Caco-2 (cell line): ENCODE data around the gene SEBOX. TPM values are rescaled to one million over a fixed set of nuclear protein-coding genes. Genes with fewer than 3 reads are reported as not detected.

Source experiments
- BruUV-seq: library from RNA; stranded (reverse); fragments of 400-500 nt; replicated peaks from 2 replicates; lab custom pipeline; 2021; lab: Mats Ljungman, UMichigan
- CTCF ChIA-PET: fragments of 300-600 bp; sonication (Branson Sonifier 250); formaldehyde crosslinking; loops from one replicate; lab custom pipeline; 2022; ENCODE audit warnings: antibody characterized with exemption; lab: Charles Lee
- POLR2A ChIA-PET: fragments of 300-600 bp; sonication (Branson Sonifier 250); formaldehyde crosslinking; loops from one replicate; lab custom pipeline; 2022; ENCODE audit warnings: antibody characterized with exemption; lab: Charles Lee
- DNase-seq, 2 experiments: peaks; one replicate each; pipeline versions ENCODE4 v3.0.0 to v3.0.0-alpha.2; 2020 to 2022
- H3K27me3 ChIP-seq: replicated peaks from 2 replicates; pipeline ENCODE4 v1.6.0; 2011; ENCODE audit warnings: low read length; ENCODE audit not compliant: control insufficient read depth, insufficient read depth
- H3K36me3 ChIP-seq: 2 replicates; pipeline ENCODE4 v1.5.1; 2011; ENCODE audit warnings: low read length; ENCODE audit not compliant: control insufficient read depth, insufficient read depth
- H3K4me1 ChIP-seq: fragments of 250-450 bp; sonication (Bioruptor Pico); 2 replicates; pipeline ENCODE4 v1.5.1; 2020; ENCODE audit warnings: mild to moderate bottlenecking
- H3K4me3 ChIP-seq: 2 replicates; pipeline ENCODE4 v1.5.1; 2011; ENCODE audit warnings: low read depth, mild to moderate bottlenecking, control low read depth, low read length
- H3K9me3 ChIP-seq: fragments of 250-450 bp; sonication (Bioruptor Pico); 2 replicates; pipeline ENCODE4 v1.5.1; 2020; ENCODE audit warnings: mild to moderate bottlenecking, moderate library complexity
- H3K27ac Mint-ChIP-seq: one replicate; pipeline ENCODE4 v1.8.0; 2022; ENCODE audit warnings: mixed read lengths; ENCODE audit not compliant: unreplicated experiment
- H3K27me3 Mint-ChIP-seq: one replicate; pipeline ENCODE4 v1.8.0; 2022; ENCODE audit warnings: mixed read lengths; ENCODE audit not compliant: insufficient read depth, unreplicated experiment
- H3K36me3 Mint-ChIP-seq: one replicate; pipeline ENCODE4 v1.8.0; 2022; ENCODE audit warnings: mild to moderate bottlenecking, mixed read lengths; ENCODE audit not compliant: insufficient read depth, unreplicated experiment
- H3K4me1 Mint-ChIP-seq: one replicate; pipeline ENCODE4 v1.8.0; 2022; ENCODE audit warnings: low read depth, mixed read lengths; ENCODE audit not compliant: unreplicated experiment
- H3K4me3 Mint-ChIP-seq: one replicate; pipeline ENCODE4 v1.8.0; 2022; ENCODE audit warnings: mild to moderate bottlenecking, moderate library complexity, mixed read lengths; ENCODE audit not compliant: unreplicated experiment
- H3K9me3 Mint-ChIP-seq: one replicate; pipeline ENCODE4 v1.8.0; 2022; ENCODE audit warnings: mixed read lengths; ENCODE audit not compliant: unreplicated experiment
- CTCF ChIP-seq, 2 experiments: fragments of 200-600 bp in 1 of 2; IDR thresholded peaks; 1 replicate in 1 of 2; 2 replicates in 1 of 2; pipeline versions ENCODE4 v1.5.1 to v1.8.0; 2011 to 2022; ENCODE audit warnings: antibody characterized with exemption in 1 of 2, control low read depth in 1 of 2, inconsistent platforms in 1 of 2, low read depth in 1 of 2, low read length in 1 of 2, mild to moderate bottlenecking in 1 of 2, moderate library complexity in 1 of 2; ENCODE audit not compliant: insufficient read depth in 1 of 2, severe bottlenecking in 1 of 2, unreplicated experiment in 1 of 2
- intact Hi-C: fragments of 100-400 bp; cut with micrococcal nuclease; formaldehyde crosslinking; loops from one replicate; pipeline ENCODE4 v1.10.0; 2022; ENCODE audit not compliant: unreplicated experiment
- total RNA-seq: library from RNA; stranded (reverse); gene quantifications from 2 replicates; pipeline ENCODE4 v1.2.3, GENCODE V29; 2022

The SEBOX gene
- total RNA-seq, 1 experiment from 2014 or later = not detected

GRCh38 chr17:28397687-28398279, 32.8 kb upstream of the SEBOX start:
- peaks cover 42% of the 10 kb centered on the region for H3K4me1 Mint-ChIP-seq
- POLR2A ChIA-PET = interaction anchor here (0.6 to 2.3 kb wide), 5 partner anchors 10 to 59 kb away, joined by 3 to 9 read pairs (median 4); partner anchors contain the start of genes SARM1 and VTN
- CTCF ChIA-PET = interaction anchor here (1.2 to 2.3 kb wide), 5 partner anchors 18 to 40 kb away, joined by 3 to 10 read pairs (median 6); partner anchors contain the start of genes POLDIP2 and VTN
- peak overlapping the region; percentile 30 for H3K27ac Mint-ChIP-seq
- no TSS peak for BruUV-seq
- no peak for DNase-seq
- peaks cover 21% of the 10 kb centered on the region for H3K36me3 ChIP-seq
- H3K4me1 ChIP-seq = peaks cover 66% of the 10 kb centered on the region
- H3K36me3 Mint-ChIP-seq = peaks cover 89% of the 10 kb centered on the region
- no peaks in the 10 kb centered on the region for H3K9me3 Mint-ChIP-seq
- H3K4me3 ChIP-seq = no peak overlapping the region
- no peak for TF ChIP-seq CTCF (IDR thresholded peaks at IDR 0.05; ENCODE audit: insufficient read depth in 1 of 2, low read depth in 1 of 2, low read length in 1 of 2, severe bottlenecking in 1 of 2, unreplicated experiment in 1 of 2)
- H3K27me3 ChIP-seq = no peaks in the 10 kb centered on the region
- H3K27me3 Mint-ChIP-seq = no peaks in the 10 kb centered on the region
- H3K9me3 ChIP-seq = no peaks in the 10 kb centered on the region
- intact Hi-C loops = loop anchor here (1.0 kb wide), 1 partner anchor 9 kb away; the partner anchor contains the start of gene SLC46A1
- H3K4me3 Mint-ChIP-seq = peak overlapping the region; percentile 9

GRCh38 chr17:28397275-28397674, 32.3 kb upstream of the SEBOX start:
- DNase-seq = no peak
- Histone ChIP-seq H3K4me1 (peaks cover 71% of the 10 kb centered on the region), H3K4me3 (no peak overlapping the region), H3K36me3 (peaks cover 20% of the 10 kb centered on the region), H3K27me3 (no peaks in the 10 kb centered on the region), H3K9me3 (no peaks in the 10 kb centered on the region)
- ChIA-PET POLR2A (interaction anchor here (1.5 to 2.3 kb wide), 3 partner anchors 10 to 27 kb away, joined by 4 to 9 read pairs (median 4); partner anchors contain the start of gene VTN), CTCF (interaction anchor here (1.0 to 2.3 kb wide), 3 partner anchors 19 to 31 kb away, joined by 4 to 10 read pairs (median 6); partner anchors contain the start of gene VTN)
- H3K9me3 Mint-ChIP-seq = no peaks in the 10 kb centered on the region
- H3K36me3 Mint-ChIP-seq = peaks cover 84% of the 10 kb centered on the region
- intact Hi-C loops = no loop called here
- peaks cover 42% of the 10 kb centered on the region for H3K4me1 Mint-ChIP-seq
- H3K27ac Mint-ChIP-seq = peak overlapping the region; percentile 30
- H3K4me3 Mint-ChIP-seq = no peak overlapping the region
- no TSS peak for BruUV-seq
- no peak for TF ChIP-seq CTCF (IDR thresholded peaks at IDR 0.05; ENCODE audit: insufficient read depth in 1 of 2, low read depth in 1 of 2, low read length in 1 of 2, severe bottlenecking in 1 of 2, unreplicated experiment in 1 of 2)
- no peaks in the 10 kb centered on the region for H3K27me3 Mint-ChIP-seq

- H3K36me3 Mint-ChIP-seq = peaks cover 79% of the 10 kb centered on the region
- Histone ChIP-seq H3K9me3 (no peaks in the 10 kb centered on the region), H3K27me3 (no peaks in the 10 kb centered on the region), H3K36me3 (peaks cover 16% of the 10 kb centered on the region), H3K4me1 (peaks cover 72% of the 10 kb centered on the region), H3K4me3 (no peak overlapping the region)
- no peaks in the 10 kb centered on the region for H3K27me3 Mint-ChIP-seq
- peak overlapping the region; percentile 30 for H3K27ac Mint-ChIP-seq
- CTCF ChIA-PET = interaction anchor here (1.0 to 2.3 kb wide), 3 partner anchors 20 to 30 kb away, joined by 4 to 10 read pairs (median 6); partner anchors contain the start of gene VTN
- DNase-seq = no peak
- intact Hi-C loops = no loop called here
- no peaks in the 10 kb centered on the region for H3K9me3 Mint-ChIP-seq
- no peak for TF ChIP-seq CTCF (IDR thresholded peaks at IDR 0.05; ENCODE audit: insufficient read depth in 1 of 2, low read depth in 1 of 2, low read length in 1 of 2, severe bottlenecking in 1 of 2, unreplicated experiment in 1 of 2)
- peaks cover 42% of the 10 kb centered on the region for H3K4me1 Mint-ChIP-seq
- no peak overlapping the region for H3K4me3 Mint-ChIP-seq
- no TSS peak for BruUV-seq
- POLR2A ChIA-PET = interaction anchor here (0.7 to 2.3 kb wide), 4 partner anchors 10 to 26 kb away, joined by 3 to 9 read pairs (median 4); partner anchors contain the start of gene VTN
Measured at GRCh38 chr17:28396635-28397239, 31.7 kb upstream of the SEBOX start.
